CD4-positive, alpha-beta T cell treated with Interleukin-1 beta for 1 hour (primary cell): ENCODE data around the gene DNAAF5.

Source experiments
- DNase-seq, 2 donors: peaks; one replicate each; pipeline ENCODE4 v3.0.0-alpha.2; 2020 to 2022

Gene DNAAF5

GRCh38 chr7:818031-818699 is 91.7 kb downstream of the DNAAF5 start:
- DNase-seq: peak in 1 of 2 donors; percentile 27

GRCh38 chr7:820341-820740 is 93.8 kb downstream of the DNAAF5 start:
- DNase-seq: no peak

DNA sequence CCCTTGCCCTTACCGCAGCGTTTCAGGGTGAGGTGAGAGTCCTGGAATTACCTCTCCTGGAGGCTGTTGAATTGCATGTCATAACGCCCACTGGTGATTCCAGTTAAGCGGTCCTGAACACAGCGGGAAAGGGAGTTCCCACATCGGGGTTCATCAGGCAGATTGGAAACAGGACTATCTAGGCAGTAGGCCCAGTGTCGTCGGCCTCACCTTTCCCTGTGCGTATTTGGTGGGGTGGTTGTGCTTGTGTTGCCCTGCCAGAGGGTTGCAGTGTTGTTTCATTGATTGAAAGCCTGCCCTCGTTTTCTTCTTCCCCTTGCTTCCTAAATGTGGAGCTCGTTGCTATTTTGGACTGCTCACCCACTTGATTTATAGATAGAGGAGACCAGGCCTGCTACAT is 95.2 kb downstream of the DNAAF5 start:
- no peak for DNase-seq

DNA sequence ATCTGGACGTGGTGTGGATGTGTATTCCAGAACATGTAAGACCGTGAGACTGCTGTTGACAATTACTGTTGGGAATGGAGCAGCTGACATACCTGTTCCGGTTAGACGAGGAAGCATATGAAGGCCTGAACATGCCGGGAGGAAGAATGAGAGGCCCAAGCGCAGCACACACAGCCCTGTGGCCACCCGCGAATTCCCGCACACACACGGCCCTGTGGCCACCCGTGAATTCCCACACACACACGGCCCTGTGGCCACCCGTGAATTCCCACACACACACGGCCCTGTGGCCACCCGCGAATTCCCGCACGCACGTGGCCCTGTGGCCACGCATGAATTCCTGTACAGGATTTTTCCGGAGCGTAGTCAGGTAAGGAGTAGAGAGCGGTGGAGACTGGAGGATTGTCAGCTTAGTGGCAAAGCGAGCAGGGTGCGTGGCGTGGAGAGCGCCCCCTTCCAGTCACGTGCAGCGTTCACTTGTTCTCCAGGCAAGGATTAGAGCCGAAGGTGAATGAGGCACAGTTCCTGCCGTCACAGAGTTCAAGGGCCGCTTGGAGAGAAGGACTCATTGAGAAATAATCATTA is 96.3 kb downstream of the DNAAF5 start:
- no peak for DNase-seq

DNA sequence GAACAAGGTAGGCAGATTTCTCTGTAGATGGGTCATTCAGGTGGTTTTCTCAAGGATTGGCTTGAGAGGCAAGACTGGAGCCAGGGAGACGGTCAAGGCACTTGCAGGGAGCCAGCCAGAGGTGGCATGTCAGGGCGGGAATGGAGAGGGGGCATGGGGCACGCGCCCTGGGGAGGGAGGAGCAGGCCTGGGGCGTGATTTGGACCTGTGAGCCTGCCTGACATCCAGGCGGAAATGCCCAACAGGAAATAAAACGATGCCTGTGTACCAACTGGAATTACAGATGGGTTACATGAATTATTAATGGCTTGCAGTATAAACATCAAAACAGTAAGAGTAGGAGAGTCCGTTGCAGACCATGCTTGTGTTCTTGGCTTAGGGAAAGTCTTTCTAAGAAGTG is 97.2 kb downstream of the DNAAF5 start:
- DNase-seq: no peak

DNA sequence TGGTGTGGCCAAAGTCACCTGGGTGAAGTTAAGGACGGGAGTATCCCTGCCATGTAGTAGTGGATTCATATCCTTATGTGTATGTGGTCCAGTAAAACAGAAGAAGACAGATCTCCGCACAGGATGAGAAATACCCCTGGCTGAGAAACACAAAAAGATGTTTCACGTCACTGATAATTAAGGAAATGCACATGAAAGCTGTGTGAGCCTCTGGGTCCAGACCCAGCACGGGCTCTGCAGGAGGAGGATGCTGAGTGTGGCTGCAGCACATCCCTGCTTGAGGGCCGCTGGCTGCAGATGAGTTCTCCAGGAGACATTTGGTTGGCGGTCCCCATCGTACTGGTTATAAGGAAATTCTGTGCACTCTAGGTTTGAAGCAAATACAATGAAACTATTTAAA is 97.6 kb downstream of the DNAAF5 start:
- DNase-seq: no peak

- DNase-seq: no peak
Observed at GRCh38 chr7:824664-825063, 98.2 kb downstream of the DNAAF5 start.

- DNase-seq: no peak
Observed at GRCh38 chr7:825386-825785, 98.9 kb downstream of the DNAAF5 start.

- no peak for DNase-seq
Observed at GRCh38 chr7:826230-826917, 99.9 kb downstream of the DNAAF5 start.

DNA sequence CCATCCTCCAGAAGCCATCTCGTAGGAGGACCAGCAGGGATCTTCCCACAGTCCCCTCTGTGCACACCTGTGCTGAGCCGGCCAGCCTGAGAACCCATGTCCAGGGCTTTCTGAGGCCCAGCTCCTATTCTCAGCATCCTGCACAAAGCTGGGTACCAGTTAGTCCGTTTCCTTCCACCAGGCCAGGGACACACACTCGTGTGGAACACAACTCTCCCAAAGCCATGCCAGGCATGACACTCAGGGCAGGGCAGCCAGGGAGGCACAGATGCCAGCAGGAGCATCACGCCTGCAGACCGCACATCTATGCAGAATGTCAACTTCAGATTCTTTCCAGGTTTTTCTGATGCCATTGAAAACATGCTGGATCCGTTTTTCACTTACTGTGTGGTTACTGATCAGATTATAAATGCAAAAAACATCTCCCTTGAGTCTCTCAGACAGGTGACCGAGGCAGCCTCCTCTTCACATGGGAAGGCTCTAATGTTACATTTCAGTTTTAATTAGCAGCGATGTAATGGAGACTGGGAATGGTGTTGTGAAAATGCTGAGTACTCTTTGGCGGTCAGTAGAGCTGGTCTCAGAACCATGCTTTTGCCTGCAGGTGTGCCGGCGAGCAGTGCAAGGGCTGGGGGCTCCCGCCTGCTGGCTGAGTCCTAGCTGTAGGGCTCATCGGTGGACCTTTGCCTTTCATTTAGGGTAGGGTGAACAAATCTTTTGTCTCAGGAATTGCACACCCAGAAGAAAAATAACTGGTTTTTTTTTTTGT is 102.5 kb downstream of the DNAAF5 start:
- no peak for DNase-seq

DNA sequence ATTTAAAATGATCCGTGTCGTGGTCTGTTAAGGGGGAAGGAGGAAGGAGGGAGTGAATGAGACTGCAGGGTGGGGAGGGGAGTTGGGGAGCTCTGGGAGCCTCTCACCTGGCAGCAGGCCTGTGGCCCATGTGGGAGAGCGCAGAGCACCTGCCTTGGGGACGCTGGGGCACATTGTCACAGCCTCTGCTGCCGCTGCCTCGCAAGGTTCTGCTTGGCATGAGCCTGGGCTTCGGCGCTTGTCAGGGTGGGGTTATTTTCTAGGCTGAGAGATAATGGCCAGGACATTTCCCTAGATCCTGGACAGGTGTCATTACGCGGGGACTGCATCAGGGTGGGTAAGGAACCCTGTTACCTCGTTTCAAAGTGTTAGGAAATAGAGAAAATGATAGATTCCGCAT is 103.6 kb downstream of the DNAAF5 start:
- no peak for DNase-seq

- DNase-seq: peak in 1 of 2 donors; percentile 35
Observed at GRCh38 chr7:831596-832166, 105.2 kb downstream of the DNAAF5 start.

GRCh38 chr7:832167-832967 is 105.9 kb downstream of the DNAAF5 start, which contains the start of gene SUN1:
Gene SUN1, plus strand, starts transcription at chr7:832476. Its CDS starts 49 bp downstream, at chr7:832525.
- peak; percentile 70 for DNase-seq

GRCh38 chr7:832968-833424 is 106.5 kb downstream of the DNAAF5 start:
- DNase-seq: no peak

DNA sequence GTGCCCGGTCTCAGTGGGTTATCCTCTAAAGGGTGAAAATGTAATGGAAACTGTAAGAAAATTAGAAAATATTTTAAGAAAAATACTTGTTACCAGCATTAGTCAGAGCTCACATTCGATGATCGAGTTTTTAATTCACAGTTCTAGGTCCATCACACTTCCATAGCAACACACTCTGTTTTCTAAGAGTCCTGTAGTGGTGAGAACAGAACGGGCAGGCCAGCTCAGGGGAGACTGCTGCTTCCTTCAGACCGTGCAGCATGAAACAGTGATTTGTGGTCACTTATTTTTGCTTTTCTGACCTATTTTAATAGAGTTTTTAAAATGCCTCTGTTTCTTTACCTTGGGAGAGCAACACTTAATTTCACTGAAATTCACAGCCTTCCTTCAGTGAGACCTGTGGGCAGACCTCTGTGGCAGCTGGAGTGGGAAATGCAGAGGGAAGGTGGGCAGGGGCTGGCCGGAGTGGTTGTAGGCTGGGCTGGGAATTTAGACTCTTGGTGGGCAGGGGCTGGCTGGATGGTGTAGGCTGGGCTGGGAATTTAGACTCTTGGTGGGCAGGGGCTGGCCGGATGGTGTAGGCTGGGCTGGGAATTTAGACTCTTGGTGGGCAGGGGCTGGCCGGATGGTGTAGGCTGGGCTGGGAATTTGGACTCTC is 107.2 kb downstream of the DNAAF5 start:
- no peak for DNase-seq

DNA sequence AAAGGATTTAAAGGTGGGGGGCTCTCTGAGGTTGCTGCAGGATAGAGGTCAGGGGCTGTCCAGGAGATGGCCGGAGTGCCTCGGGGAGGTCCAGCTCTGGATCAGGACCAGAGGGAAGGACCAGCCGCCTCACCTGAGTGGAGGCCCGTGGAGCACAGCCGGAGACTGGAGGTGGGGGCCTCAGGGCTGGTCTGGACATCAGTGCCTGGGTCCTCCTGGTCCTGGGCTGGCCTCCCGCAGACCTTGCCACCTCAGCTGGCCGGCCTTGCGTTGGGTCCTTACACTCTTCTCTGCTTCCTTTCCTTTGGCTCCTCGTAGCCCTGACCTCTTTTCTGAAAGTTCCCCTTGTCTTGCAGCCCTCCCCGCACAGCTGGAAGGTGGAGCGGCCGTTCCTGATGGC is 107.8 kb downstream of the DNAAF5 start:
- no peak for DNase-seq

DNA sequence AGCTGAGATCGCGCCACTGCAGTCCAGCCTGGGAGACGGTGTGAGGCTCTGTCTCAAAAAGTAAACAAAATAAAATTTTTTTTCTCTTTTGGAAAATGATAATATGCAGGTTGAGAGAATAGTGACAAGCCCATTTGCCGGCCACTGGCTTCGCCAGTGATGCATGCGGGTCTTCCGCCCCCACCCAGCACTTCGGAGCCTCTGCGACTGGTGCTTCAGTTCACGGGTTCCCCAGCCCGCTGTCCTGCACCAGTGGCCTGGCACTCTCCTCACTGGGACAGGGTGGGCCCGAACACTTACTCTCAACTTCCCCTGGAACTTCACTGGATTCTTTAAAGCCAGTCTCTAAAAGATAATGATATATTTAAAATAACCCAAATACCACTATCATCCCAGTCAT is 108.5 kb downstream of the DNAAF5 start:
- DNase-seq: no peak

- no peak for DNase-seq
Observed at GRCh38 chr7:835485-836401, 109.2 kb downstream of the DNAAF5 start.
